Activated T-cell treated with anti-CD3 and anti-CD28 coated beads for 24 hours (primary cell): ENCODE data around the gene NRXN3.
"Not testable (repeated sequence)": the region's sequence is repeated elsewhere in the genome, so short reads cannot be mapped to it uniquely, and the experiment has no call there.

ENCODE experiments used
- DNase-seq: peaks from one replicate; pipeline ENCODE4 v3.0.0-alpha.2; 2020; ENCODE audit warnings: low read depth

NRXN3 gene

DNA sequence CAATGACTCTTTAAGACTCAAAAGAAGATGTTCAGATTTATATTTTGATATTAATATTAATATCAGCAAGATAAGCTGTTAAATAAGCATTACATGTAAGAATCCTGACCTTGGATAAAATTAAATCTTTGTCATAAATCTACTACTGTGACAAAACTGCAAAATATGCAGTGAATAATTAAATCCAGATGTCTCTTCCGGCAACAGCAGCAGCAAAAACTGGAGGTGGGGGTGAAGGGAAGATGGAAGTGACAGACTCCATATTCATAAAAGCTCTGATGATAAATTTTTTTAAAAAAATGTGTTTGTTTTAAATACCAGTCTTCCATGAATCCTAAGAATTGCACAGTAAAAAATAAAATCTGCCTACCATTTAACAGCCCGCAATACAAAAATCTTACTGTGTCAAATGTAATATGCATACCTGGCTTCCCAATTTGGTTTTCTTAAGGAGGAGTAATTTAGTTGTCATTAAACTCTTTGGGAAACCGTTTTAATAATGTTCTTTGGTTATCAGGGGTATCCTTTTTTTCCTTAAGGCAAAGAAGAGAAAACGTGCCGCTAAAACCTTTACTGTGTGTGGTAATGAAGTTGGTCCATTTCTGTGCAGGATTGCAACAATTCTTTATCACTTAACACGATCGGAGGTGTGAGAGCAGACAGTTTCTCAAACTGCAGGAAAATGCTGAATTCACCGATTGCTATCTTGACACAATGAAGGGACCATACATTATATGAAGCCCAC lies 1562.9 kb downstream of the NRXN3 start:
- DNase-seq, result no peak

DNA sequence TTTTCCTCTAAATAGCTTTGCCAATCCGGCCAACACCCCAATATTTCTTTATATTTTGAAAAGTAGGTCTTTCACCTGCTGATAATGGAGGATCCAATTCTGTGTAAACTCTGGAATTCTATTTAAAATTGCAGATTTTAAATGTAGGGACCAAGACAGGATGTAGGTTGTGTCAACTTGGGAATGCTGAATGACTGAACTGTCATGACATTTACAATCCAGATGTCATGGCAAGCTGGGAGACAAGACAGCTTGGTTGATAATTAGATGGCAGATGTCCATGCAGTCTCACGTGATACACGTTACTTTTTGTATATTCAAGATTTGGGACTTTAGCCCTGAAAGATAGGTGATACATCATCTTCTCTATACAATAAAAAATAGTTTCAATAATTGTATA lies 1564.0 kb downstream of the NRXN3 start:
- no peak for DNase-seq

DNA sequence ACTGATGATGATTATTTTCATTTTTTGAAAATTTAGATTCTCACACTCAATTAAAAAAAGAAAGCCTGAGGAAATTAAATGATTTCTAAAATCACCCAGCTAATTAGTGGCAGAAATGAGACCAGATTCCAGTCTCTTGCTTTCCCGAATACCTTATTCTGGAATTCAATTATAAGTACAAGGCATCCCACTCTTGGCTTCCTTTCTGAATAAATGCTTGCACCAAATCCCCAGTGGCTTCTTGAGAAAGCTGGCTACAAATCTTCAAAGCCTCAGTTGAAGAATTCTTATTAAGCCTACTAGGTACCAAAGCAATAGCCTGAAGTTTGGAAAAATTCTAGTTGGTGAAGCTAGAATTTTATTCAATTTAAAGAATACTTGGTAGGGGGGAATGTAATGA lies 1564.5 kb downstream of the NRXN3 start:
- no peak for DNase-seq

DNA sequence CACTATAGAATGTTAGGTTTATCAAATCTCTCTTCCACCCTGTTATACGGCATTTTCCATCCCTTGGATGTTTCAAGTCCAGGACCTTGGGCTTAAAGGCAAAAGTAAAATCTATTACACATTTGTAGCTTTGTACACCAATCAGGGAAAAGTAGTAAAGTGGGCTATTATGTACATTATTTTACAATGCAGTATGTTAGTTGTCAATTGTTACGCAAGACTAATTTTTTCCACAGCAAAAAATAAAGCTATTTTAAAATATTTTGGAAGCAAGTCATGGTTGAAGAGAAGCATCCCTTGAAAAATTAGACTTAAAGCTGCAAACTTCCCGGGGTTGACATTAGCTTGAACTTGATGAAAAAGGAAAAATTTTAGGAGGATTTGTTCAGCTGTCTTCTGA lies 1564.9 kb downstream of the NRXN3 start:
- DNase-seq, result no peak

DNA sequence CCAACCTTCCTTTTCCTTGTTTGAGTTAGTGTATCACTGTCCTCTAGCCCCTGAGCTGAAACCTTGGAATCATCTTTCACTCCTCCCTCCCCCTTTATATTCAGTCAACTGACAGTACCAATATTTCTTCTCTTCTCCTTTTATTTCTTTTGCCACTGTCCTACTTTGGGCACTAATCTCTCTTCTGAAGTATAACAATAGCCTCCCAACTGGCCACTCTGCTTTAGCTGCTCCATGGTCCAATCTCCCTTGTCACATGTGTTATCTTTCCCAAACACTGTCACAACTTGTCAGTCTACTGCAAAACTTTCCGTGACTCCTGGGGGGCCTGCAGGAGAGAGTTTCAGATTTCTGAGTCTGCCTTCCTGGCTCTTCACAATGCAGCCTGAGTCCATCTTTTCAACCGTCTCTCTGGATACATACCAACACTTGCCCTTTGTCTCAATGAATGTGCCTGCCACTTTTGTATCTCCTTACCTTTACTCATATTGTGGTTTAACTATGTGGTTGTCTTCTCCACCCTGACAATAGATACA lies 1570.0 kb downstream of the NRXN3 start:
- DNase-seq, result no peak

DNA sequence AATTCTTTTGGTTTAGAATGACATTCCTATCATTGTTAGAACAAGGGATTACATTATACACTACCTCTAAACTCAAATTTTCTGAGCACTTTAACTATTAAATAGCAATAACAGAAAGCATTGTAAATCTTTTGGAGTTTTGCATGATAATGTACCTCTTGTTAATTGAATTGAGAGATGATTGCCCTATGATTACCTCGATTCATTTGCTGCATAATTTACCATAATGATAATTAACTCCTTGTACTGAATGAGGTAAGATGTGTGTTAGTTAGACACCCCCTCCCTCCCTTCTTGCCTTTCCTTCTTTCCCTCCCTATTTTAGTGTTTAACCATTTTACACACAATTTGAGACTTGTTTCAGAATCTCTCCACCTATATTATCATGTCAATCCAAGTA lies 1572.0 kb downstream of the NRXN3 start:
- DNase-seq, result no peak

DNA sequence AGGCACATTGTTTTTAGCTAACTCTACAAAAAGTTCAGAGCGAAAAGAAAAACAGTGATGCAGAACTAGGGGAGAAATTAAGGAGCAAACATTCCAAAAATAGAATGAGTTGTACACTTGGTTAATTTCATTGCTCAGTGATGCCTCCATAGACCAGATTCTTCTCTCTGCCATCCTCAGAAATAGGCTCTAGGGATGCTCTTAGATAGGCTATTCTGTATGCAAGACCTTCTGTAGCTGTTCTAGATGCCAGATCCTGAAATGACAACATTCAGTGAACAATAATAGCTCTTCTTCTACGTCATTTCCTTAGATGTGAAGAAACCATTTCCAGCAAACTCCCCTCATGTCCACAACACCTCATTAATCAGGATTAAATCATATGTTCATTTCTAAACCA lies 1574.9 kb downstream of the NRXN3 start:
- no peak for DNase-seq

DNA sequence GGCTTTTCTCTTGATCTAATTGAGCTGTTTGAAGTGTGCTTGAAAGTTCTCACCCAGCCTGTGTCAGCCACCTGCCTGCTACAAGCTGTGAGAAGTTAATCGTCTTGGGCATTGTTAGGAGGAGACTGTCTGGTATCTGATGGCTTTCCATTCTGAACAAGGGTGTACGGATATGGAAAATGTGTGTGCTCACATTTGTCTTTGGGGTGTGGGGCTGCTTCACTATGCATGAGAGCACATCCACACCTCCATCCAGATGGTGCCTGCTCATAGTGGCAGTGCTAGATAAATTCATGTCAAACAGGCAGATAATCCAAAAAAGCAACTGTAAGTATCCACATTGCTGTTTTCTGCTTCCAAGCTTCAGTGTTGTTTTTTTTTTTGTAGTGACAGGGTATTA lies 1578.9 kb downstream of the NRXN3 start:
- DNase-seq, result no peak

DNA sequence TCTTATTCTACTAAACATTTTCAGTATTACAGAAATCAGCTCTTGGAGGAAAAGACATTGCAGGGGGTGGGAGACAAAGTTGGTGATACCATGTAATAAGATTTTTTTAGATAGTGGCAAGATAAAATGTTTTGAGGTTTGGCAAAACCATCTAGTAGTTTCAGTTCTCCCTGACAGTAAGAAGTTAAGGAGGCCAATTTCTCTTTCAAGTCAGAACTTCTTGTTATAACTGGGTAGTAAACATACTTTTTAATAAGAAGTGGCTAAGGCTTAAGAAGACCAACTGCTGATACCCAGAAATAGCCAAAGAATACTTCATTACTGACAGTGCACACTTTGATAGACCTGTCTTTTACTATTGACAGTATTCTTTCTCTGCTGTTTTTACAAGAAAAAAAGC lies 1588.8 kb downstream of the NRXN3 start:
- no peak for DNase-seq

DNA sequence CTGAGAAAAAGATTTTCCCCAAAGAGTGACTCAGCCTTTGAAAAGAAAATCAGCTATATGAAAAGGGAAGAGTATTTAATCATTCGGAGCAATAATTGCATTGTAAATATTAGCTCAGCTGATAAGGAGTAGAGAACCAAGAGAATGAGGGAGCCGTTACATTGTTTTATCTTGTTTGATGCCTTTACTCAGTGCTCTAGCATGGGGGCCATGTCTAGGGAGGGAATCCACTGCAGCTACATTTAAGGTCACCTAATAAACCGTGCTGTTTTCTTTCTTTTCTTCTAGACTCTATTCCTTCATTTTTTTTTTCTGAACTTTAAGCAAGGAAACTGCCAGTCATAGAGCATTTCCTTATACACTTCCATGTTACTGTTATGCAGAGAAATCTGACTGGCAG lies 1594.2 kb downstream of the NRXN3 start:
- no peak for DNase-seq

DNA sequence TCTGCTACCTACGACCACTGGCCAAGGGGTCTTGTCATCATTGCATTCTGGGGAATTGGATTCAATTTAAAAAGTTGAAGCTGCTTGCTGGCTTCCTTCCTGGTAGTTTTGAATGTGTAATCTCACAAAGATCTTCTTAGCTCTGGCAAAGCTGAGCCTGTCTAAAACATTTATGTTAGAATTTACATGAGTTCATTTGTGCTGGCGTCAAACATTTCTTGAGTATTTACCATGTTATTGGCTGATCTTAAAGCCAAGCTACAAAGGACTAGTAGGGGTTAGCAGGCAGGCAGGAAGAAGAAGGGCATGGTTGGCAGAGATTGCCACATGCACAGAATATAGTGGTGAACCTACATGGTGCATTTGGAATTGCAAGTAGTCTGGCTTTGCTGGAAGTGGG lies 1596.3 kb downstream of the NRXN3 start:
- no peak for DNase-seq

DNA sequence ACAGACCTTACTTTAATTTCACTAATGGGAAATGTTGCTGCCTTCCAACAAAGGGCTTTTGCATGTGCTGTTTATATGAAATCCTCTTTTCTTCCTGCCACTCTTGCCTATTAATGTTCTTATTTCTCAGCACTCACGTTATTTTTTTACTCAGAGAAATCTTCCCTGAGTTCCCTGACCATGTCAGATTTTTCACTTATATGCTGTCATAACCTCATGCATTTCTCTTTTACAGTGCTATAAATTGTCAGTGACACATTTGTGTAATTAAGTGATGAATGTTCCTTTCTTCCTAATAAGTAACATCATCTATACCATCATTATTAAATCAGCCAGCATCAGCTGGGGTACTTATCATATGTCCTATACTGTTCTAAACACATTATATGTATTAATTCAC lies 1597.1 kb downstream of the NRXN3 start:
- DNase-seq, result no peak

DNA sequence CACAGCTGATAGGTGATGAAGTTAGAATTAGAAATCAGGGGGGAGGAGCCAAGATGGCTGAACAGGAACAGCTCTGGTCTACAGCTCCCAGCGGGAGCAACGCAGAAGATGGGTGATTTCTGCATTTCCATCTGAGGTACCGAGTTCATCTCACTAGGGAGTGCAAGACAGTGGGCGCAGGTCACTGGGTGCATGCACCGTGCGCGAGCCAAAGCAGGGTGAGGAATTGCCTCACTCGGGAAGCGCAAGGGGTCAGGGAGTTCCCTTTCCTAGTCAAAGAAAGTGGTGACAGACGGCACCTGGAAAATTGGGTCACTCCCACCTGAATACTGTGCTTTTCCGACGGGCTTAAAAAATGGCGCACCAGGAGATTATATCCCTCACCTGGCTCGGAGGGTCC lies 1597.5 kb downstream of the NRXN3 start:
- not testable (repeated sequence) for DNase-seq

DNA sequence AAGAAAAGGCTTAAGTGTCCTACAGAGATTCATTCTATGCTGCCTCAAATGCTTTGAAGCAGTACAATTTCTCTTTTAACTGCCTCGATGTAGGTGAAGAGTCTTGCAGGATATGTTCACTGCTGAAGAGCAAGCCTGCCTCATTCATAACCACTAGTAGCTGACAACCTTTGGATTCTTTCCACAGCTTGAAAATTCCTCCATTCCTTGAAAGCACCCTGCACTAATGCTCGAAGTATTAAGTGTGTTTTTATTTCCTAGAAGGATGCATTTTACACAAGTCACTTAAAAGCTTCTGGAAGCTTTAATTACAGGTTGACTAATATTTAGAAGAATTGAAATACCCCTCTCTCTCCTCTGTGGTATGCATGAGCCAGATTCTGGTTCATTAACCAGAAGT lies 1611.7 kb downstream of the NRXN3 start:
- DNase-seq, result no peak

DNA sequence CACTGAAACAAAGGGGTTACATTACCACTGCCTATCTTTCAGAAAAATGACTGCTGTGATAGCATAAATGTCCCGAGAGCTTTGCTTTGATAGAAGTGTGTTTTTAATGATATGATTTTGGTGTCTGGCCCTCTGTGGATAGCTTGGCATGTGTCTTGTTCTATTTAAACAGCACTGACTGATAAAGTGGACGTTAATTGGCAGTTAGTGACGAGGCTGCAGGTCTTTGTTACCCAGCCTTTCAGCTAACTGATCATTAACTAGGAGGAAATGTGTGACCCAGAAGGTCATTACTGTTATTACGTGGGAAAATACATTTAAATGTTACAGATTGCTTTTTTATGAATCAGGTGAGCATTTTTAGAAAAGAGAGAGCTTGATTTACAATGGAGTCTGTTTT lies 1612.9 kb downstream of the NRXN3 start:
- DNase-seq, result no peak

DNA sequence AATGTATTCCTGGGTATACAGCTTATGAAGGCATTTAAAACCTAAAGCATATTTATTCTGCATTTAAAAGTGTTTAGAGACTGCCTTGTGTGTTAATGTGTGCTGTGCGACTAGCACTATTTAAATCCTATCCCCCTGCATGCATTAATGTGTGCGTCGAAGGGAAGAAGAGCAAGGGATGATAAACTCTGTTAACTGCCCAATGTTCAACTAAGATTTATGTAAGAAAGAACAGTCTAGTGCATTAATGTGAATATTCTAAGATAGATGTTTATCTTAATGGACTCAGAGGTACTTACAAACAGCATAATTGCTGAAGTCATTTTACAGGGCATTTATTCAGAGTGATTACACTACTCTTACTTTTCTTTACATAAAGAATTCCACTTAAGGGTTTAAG lies 1616.3 kb downstream of the NRXN3 start:
- DNase-seq, result no peak

DNA sequence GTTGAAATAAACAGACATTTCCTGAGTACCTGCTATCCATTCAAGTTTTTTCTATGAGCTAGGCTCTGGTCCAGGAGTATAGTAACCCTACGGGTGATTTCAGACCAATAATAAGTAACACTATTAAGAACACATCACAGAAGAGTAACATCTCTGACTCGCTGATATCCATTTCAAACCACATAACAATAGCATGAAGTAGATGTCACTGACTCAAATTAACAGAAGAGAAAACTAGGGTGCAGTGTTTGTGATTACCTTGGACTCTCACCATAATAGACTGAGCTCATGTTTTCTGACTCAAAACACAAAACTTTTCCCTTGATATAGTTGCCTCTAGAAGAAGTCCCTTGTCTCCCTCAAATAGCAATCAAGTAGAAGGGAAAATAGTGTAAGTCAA lies 1618.2 kb downstream of the NRXN3 start:
- DNase-seq, result no peak

DNA sequence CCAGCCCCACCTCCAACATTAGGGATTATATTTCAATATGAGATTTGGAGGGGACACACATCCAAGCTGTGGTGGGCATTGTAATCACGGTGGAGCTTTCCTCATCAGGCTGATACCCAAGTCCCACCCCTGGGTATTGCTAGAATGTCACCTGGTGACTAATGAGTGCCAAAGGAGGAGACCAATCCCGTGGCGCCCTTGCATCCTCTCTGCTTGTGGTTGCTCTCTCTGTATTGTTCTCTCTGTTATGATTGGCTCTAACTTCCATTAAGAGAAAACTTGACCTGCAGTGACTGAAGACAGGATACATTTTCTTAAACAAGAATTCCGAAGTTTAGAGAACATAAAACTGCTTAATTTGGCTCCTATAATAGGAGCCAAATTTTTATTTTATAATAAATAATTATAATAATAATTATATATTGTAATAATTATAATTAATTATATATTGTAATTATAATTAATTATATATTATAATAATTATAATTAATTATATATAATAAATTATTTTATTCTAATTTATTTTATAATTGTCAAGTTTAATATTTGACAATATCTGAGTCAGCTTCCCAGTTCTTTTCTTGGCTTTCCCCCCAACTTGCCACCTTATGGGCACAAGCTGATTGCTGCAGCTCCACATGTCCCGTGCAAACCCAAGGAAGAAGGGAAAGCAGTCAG lies 1621.0 kb downstream of the NRXN3 start:
- no peak for DNase-seq

DNA sequence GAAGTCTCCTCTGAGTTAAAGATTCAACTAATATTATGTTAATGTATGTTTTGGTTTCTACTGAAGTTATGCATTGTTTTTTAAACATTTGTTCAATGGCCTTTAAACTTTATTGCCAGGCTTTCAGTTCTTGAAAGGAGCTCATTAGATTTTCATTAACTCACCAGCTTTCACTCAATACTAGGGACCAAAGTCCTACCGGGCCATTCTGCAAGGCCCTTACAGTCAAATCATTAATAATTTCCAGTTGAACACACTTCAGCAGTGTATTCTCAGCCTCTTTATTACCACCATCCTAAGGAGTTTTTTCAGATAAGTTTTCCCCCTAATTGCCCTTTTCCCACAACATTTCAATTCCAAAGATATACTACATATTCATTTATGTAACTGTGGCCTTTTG lies 1631.9 kb downstream of the NRXN3 start:
- no peak for DNase-seq

DNA sequence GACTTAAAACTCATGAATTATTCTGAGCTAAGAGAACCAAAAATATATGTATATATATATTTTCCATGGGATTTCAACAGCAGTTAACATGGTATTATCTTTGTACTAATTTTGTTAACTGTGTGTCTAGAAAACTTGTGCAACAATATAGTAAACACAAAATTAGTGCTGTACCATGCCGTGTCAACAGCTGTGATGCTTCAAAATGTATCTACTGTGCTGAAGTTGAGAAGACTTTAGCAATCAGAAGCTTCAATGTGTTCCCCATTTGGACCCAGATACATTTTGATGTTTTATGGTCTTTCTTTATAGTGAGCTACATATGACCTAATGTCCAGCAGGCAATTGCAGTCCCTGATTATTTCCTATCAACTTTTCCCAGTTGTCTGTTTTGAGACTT lies 1635.5 kb downstream of the NRXN3 start:
- no peak for DNase-seq

DNA sequence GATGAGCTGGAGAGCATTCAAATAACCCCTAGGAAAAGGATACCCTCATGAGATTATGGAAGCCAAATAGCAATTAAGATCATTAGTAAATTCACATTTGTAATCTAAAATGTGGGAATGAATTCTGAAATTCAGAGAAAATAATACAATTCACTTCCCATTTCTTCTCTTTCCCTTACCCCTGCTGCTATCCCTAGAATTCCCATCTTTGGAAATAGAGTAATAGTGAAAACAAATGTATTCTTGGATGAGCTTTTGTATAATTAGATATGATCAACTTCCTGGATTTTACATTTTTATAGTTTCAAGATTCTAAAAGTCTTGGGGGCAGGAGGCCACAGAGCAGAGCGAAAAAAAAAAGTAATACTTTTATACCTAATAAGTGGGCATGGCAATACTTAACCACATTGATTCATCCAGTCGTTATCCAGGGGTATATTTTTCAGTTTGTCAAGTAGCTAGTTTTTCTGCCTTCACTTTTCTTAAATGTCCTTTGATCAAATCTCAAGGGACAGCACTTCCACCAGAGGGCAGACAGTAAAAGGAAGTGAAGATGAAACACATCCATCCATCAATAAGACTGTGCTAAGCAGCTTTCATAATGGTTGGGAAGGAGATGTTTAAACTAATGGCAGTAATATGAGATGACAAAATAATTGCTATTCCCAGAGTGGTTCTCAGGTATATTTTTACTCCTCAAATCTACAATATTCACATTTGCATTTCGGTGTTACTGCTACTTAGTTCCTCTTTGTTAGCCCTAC lies 1639.9 kb downstream of the NRXN3 start:
- no peak for DNase-seq

DNA sequence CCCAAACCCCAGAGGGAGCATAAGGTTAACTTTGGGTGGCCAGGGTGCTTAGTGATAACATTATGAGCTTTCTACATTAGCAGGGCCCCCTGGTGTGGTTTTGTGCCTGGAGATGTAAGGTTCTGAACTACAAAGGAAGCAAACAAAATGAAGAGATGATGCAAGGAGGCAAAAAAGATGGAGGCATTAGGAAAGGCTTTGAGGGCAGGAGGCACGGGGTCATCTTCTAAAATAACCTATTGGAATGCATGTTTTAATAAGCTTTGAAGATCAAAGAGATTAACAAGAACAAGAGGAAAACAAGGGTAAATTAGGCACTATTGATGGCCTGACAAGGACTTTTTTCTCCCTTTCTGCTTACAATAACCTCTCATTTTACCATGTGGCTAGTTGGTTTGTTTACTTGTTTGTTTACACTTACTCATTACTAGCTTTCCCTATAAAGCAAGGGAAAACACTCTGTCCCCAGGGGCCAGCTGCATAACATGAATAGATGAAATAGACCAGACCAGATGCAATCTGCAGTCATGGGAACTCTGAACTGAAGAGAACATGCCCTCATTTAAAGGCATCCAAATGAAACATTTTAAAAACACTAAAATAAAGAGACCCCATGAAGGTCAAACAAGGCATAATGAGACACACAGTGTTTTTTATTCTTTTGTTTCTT lies 1650.8 kb downstream of the NRXN3 start:
- no peak for DNase-seq
